Endothelial cell of umbilical vein (primary cell): ENCODE measurements around the gene CNST. TPM values are rescaled to one million over a fixed set of nuclear protein-coding genes. Genes with fewer than 3 reads are reported as not detected.

Experiments used
- BruUV-seq: library from RNA; stranded (reverse); fragments of 400-500 nt; replicated peaks from 2 replicates; lab custom pipeline; 2021; lab: Mats Ljungman, UMichigan
- CTCF ChIA-PET: fragments of 300-600, 350-600 bp; sonication (Branson Sonifier 250); formaldehyde crosslinking; loops from one replicate; lab custom pipeline; 2021; ENCODE audit warnings: antibody characterized with exemption, inconsistent platforms; lab: Charles Lee
- POLR2A ChIA-PET: fragments of 300-600, 350-600 bp; sonication (Branson Sonifier 250); formaldehyde crosslinking; loops from one replicate; lab custom pipeline; 2021; ENCODE audit warnings: antibody characterized with exemption, inconsistent platforms; lab: Charles Lee
- DNase-seq: peaks from one replicate; pipeline ENCODE4 v3.0.0-alpha.2; 2011; ENCODE audit warnings: low read depth, low spot score
- FAIRE-seq: peaks from 2 replicates; lab custom pipeline; 2011; peaks lifted over from hg19 to GRCh38; lab: Jason Lieb, UNC
- H2AFZ ChIP-seq: 2 replicates; pipeline ENCODE4 v1.6.0; 2012; ENCODE audit warnings: low read depth, low read length, control low read depth, inconsistent platforms
- H3K27ac ChIP-seq: 2 replicates; pipeline ENCODE4 v1.5.1; 2011; ENCODE audit warnings: low read depth, mild to moderate bottlenecking, control low read depth, low read length, moderate library complexity; ENCODE audit not compliant: insufficient read depth
- H3K27me3 ChIP-seq, 2 experiments: 2 replicates each; pipeline versions ENCODE4 v1.6.0 to v1.6.1; 2011; ENCODE audit warnings: low read length in 2 of 2, mixed read lengths in 1 of 2; ENCODE audit not compliant: control insufficient read depth in 2 of 2, insufficient read depth in 2 of 2
- H3K36me3 ChIP-seq, 2 experiments: 2 replicates in 1 of 2; 3 replicates in 1 of 2; pipeline ENCODE4 v1.5.1; 2011; ENCODE audit warnings: low read length in 2 of 2, mild to moderate bottlenecking in 1 of 2, moderate library complexity in 1 of 2; ENCODE audit not compliant: control insufficient read depth in 2 of 2, insufficient read depth in 2 of 2; ENCODE audit errors: extremely low read depth in 1 of 2
- H3K4me1 ChIP-seq: 3 replicates; pipeline ENCODE4 v1.5.1; 2011; ENCODE audit warnings: mild to moderate bottlenecking, low read length; ENCODE audit not compliant: control insufficient read depth, insufficient read depth; ENCODE audit errors: extremely low read depth
- H3K4me2 ChIP-seq: 2 replicates; pipeline ENCODE4 v1.6.1; 2011; ENCODE audit warnings: low read length, control low read depth, mixed read lengths; ENCODE audit not compliant: insufficient read depth
- H3K4me3 ChIP-seq, 3 experiments: fragments of 200-600 bp in 1 of 3; sonication (generic), shearing (Covaris generic) in 1 of 3; replicated peaks in 1 of 3; 2 replicates each; pipeline ENCODE4 v1.5.1; 2011 to 2016; ENCODE audit warnings: control low read depth in 3 of 3, low read length in 3 of 3, mild to moderate bottlenecking in 2 of 3, inconsistent platforms in 1 of 3, low read depth in 1 of 3, moderate library complexity in 1 of 3; ENCODE audit not compliant: insufficient read depth in 1 of 3
- H3K79me2 ChIP-seq: 2 replicates; pipeline ENCODE4 v1.6.0; 2012; ENCODE audit warnings: low read length, inconsistent platforms; ENCODE audit not compliant: control insufficient read depth, insufficient read depth
- H3K9ac ChIP-seq: replicated peaks from 2 replicates; pipeline ENCODE3; 2011; ENCODE audit warnings: low read length, control low read depth; ENCODE audit not compliant: insufficient read depth; ENCODE audit errors: extremely low read depth
- H3K9me1 ChIP-seq: replicated peaks from 3 replicates; pipeline ENCODE4 v1.6.0; 2011; ENCODE audit warnings: mild to moderate bottlenecking, low read length; ENCODE audit not compliant: control insufficient read depth, insufficient read depth; ENCODE audit errors: extremely low read depth
- H3K9me3 ChIP-seq: replicated peaks from 2 replicates; pipeline ENCODE4 v1.5.1; 2012; ENCODE audit warnings: low read length, inconsistent platforms; ENCODE audit not compliant: control insufficient read depth, insufficient read depth
- H4K20me1 ChIP-seq: replicated peaks from 2 replicates; pipeline ENCODE3; 2011; ENCODE audit warnings: mild to moderate bottlenecking, low read length; ENCODE audit not compliant: control insufficient read depth, insufficient read depth; ENCODE audit errors: extremely low read depth
- EZH2 ChIP-seq: IDR thresholded peaks from 2 replicates; pipeline ENCODE4 v1.6.1; 2012; ENCODE audit warnings: borderline replicate concordance, low read depth, mild to moderate bottlenecking, moderate library complexity, low read length, inconsistent platforms; ENCODE audit not compliant: severe bottlenecking
- FOS ChIP-seq: IDR thresholded peaks from 2 replicates; pipeline ENCODE4 v1.6.1; 2011; ENCODE audit warnings: mild to moderate bottlenecking, low read length, moderate library complexity, borderline replicate concordance; ENCODE audit not compliant: insufficient read depth
- GATA2 ChIP-seq: IDR thresholded peaks from 2 replicates; pipeline ENCODE4 v1.7.0; 2011; ENCODE audit warnings: low read depth, mild to moderate bottlenecking, moderate library complexity, mixed read lengths, low read length; ENCODE audit not compliant: insufficient read length, insufficient read depth
- MYC ChIP-seq: IDR thresholded peaks from one replicate; pipeline ENCODE4 v1.6.1; 2011; ENCODE audit warnings: mild to moderate bottlenecking, low read depth, low read length
- POLR2A ChIP-seq: IDR thresholded peaks from 2 replicates; pipeline ENCODE4 v1.6.1; 2012; ENCODE audit warnings: low read depth, mild to moderate bottlenecking, control low read depth, low read length
- POLR2AphosphoS5 ChIP-seq: IDR thresholded peaks from 2 replicates; pipeline ENCODE4 v1.6.1; 2012; ENCODE audit warnings: low read depth, mild to moderate bottlenecking, control low read depth, low read length, moderate library complexity; ENCODE audit not compliant: insufficient read depth
- dilution Hi-C: fragments of 300-500 bp; cut with MboI; formaldehyde crosslinking; loops from one replicate; pipeline ENCODE4 v1.15.0; 2019; ENCODE audit warnings: low sequenced_read_pairs; ENCODE audit not compliant: extremely low pct_ligation_motif_present
- intact Hi-C: fragments of 100-400 bp; cut with micrococcal nuclease; formaldehyde crosslinking; loops from one replicate; pipeline ENCODE4 v1.10.0; 2022
- polyA plus RNA-seq, 4 experiments: library from polyadenylated mRNA; depleted of rRNA in 3 of 4; stranded (reverse) in 3 of 4; unstranded in 1 of 4; fragments of >200 nt; gene quantifications; 2 replicates each; pipeline versions ENCODE4 v1.2.1 to v1.2.3, GENCODE V29; 2011 to 2012; ENCODE audit warnings: missing spikeins in 1 of 4
- total RNA-seq: library from RNA; stranded (reverse); gene quantifications from 2 replicates; pipeline ENCODE4 v1.2.3, GENCODE V29; 2021
- TF ChIP-seq, protein P1 (sequence below): IDR thresholded peaks from 2 replicates; pipeline ENCODE4 v1.6.1; 2011; ENCODE audit not compliant: insufficient read depth, insufficient read length
- TF ChIP-seq, protein P2 (sequence below), 2 donors: IDR thresholded peaks; 1 replicate in 1 of 2; 2 replicates in 1 of 2; pipeline ENCODE4 v1.5.1; 2011; ENCODE audit warnings: low read length in 2 of 2, mild to moderate bottlenecking in 2 of 2, moderate library complexity in 2 of 2, control low read depth in 1 of 2, inconsistent platforms in 1 of 2, low read depth in 1 of 2; ENCODE audit not compliant: insufficient read depth in 1 of 2; ENCODE audit errors: extremely low read depth in 1 of 2

The CNST gene
- total and polyA plus RNA-seq, 2 donors (not counting 3 experiments of a cell fraction or from before 2014, with no cell fraction given) = 6.3 to 18.1 TPM

GRCh38 chr1:246629030-246629429, 62.8 kb downstream of the CNST start:
- no peak overlapping the region for H3K27ac ChIP-seq
- DNase-seq (no peak), FAIRE-seq (no peak)
- TF ChIP-seq GATA2 = no peak
- ChIA-PET CTCF (interaction anchor here (2.3 kb wide), 1 partner anchor 17 kb away, joined by 11 read pairs; no protein-coding TSS in a partner anchor), POLR2A (no interaction called here)
- intact Hi-C loops = no loop called here
- no peak overlapping the region for H3K4me2 ChIP-seq
- no peaks in the 10 kb centered on the region for H3K27me3 ChIP-seq
- H3K9me3 ChIP-seq = no peaks in the 10 kb centered on the region
- no peaks in the 10 kb centered on the region for H3K36me3 ChIP-seq
- no peak overlapping the region for H3K4me3 ChIP-seq
- no peak overlapping the region for H3K9ac ChIP-seq
- no peaks in the 10 kb centered on the region for H3K9me1 ChIP-seq
- dilution Hi-C loops = no loop called here
- BruUV-seq = no TSS peak
- H3K79me2 ChIP-seq = no peaks in the 10 kb centered on the region
- no peaks in the 10 kb centered on the region for H3K4me1 ChIP-seq
- H4K20me1 ChIP-seq = no peaks in the 10 kb centered on the region
- H2AFZ ChIP-seq = no peak overlapping the region

GRCh38 chr1:246629976-246630375, 63.7 kb downstream of the CNST start:
- no TSS peak for BruUV-seq
- dilution Hi-C loops (no loop called here), intact Hi-C loops (no loop called here)
- Histone ChIP-seq H3K9me1 (no peaks in the 10 kb centered on the region), H2AFZ (no peak overlapping the region), H3K4me2 (no peak overlapping the region), H3K27ac (no peak overlapping the region), H3K9me3 (no peaks in the 10 kb centered on the region), H3K27me3 (no peaks in the 10 kb centered on the region), H3K36me3 (no peaks in the 10 kb centered on the region), H4K20me1 (no peaks in the 10 kb centered on the region), H3K4me3 (no peak overlapping the region), H3K9ac (no peak overlapping the region), H3K4me1 (no peaks in the 10 kb centered on the region), H3K79me2 (no peaks in the 10 kb centered on the region)
- no peak for FAIRE-seq
- no peak for DNase-seq
- CTCF ChIA-PET = interaction anchor here (1.1 to 2.3 kb wide), 2 partner anchors 13 to 18 kb away, joined by 3 to 11 read pairs; no protein-coding TSS in a partner anchor
- POLR2A ChIA-PET = no interaction called here
- TF ChIP-seq FOS (no peak), MYC (no peak), GATA2 (no peak), POLR2A (no peak), EZH2 (no peak), POLR2AphosphoS5 (no peak)
- TF ChIP-seq, protein P1, sequence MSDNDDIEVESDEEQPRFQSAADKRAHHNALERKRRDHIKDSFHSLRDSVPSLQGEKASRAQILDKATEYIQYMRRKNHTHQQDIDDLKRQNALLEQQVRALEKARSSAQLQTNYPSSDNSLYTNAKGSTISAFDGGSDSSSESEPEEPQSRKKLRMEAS = no peak
- TF ChIP-seq, protein P2, sequence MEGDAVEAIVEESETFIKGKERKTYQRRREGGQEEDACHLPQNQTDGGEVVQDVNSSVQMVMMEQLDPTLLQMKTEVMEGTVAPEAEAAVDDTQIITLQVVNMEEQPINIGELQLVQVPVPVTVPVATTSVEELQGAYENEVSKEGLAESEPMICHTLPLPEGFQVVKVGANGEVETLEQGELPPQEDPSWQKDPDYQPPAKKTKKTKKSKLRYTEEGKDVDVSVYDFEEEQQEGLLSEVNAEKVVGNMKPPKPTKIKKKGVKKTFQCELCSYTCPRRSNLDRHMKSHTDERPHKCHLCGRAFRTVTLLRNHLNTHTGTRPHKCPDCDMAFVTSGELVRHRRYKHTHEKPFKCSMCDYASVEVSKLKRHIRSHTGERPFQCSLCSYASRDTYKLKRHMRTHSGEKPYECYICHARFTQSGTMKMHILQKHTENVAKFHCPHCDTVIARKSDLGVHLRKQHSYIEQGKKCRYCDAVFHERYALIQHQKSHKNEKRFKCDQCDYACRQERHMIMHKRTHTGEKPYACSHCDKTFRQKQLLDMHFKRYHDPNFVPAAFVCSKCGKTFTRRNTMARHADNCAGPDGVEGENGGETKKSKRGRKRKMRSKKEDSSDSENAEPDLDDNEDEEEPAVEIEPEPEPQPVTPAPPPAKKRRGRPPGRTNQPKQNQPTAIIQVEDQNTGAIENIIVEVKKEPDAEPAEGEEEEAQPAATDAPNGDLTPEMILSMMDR (IDR thresholded peaks at IDR 0.05; ENCODE audit: extremely low read depth in 1 of 2, insufficient read depth in 1 of 2, low read depth in 1 of 2, low read length in 2 of 2) = no peak
